ENCODE data around the gene ADPGK.

DNA sequence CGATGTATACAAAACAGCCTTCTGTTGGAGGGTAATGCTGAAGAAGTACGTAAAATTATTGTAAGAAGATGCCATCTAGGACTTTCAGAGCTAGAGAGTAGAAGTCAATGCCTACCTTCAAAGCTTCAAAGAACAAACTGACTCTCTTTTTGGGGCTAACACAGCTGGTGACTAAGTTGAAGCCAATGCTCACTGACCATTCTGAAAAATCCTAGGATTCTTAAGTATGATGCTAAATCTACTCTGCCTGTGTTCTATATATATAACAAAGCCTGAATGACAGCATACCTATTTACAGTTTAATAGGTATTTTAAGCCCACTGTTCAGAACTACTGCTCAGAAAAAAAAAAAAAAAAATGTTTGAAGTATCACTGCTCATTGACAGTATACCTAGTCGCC is 18.9 kb downstream of the ADPGK start:
- TF ChIP-seq, protein P1, sequence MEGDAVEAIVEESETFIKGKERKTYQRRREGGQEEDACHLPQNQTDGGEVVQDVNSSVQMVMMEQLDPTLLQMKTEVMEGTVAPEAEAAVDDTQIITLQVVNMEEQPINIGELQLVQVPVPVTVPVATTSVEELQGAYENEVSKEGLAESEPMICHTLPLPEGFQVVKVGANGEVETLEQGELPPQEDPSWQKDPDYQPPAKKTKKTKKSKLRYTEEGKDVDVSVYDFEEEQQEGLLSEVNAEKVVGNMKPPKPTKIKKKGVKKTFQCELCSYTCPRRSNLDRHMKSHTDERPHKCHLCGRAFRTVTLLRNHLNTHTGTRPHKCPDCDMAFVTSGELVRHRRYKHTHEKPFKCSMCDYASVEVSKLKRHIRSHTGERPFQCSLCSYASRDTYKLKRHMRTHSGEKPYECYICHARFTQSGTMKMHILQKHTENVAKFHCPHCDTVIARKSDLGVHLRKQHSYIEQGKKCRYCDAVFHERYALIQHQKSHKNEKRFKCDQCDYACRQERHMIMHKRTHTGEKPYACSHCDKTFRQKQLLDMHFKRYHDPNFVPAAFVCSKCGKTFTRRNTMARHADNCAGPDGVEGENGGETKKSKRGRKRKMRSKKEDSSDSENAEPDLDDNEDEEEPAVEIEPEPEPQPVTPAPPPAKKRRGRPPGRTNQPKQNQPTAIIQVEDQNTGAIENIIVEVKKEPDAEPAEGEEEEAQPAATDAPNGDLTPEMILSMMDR (IDR thresholded peaks at IDR 0.05; ENCODE audit: insufficient read depth, low read depth, low read length), result no peak
- no peak for TF ChIP-seq EZH2 (IDR thresholded peaks at IDR 0.05; ENCODE audit: insufficient read depth, low read length)

Data from astrocyte (in vitro differentiated cells and primary cell).